ENCODE measurements around the gene CLCN3. TPM values are rescaled to one million over a fixed set of nuclear protein-coding genes. Genes with fewer than 3 reads are reported as not detected.

Gene CLCN3
- polyA plus RNA-seq, 4 donors = 8.6 to 48.3 (median 19.4) TPM

DNA sequence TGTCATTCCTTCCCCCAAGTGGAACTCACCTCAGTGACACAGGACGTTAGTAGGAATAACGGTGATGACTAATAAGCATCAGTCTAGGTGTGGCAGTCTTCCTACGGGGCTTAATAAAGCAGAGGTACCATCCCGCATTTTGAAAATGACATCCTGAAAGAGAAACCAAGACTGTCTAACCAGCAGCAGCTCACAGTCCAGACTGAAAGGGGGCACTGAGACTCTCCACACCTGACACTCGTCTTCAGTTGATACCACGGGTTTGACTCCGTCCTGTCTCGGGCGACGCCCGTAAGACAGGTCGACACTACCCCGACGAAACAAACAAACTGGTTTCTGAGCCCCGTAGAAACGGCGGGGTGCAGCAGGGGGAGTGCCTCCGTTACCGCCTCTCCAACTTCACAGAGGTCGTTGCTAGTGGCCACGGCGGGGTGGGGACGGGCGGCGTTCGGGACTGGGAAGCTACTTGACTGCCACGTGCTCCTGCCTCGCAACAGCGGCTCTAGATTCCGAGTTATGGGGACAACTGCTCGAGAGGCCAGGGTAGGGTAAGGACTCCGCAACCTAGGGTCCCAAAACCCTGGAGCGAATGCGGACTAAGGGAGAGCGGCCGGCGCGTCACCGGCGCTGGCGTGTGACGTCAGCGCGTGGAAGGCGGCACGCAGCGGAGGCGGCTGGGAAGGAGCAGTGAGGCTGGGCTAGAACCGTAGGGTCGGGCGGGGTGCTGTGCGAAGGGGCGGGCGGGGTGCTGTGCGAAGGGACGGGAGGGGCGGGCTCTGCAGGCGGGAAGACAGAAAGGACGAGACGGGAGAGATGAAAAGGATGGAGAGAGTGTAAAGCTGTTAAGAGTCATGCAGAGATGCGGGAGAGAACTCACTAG lies 8.1 kb upstream of the CLCN3 start, which contains the start of gene NEK1:
Gene NEK1, minus strand, starts transcription at position 593 of the 880 bp plus-strand sequence. CDS start 9,953 bp downstream, outside the sequence.
- 0 to 1% (median 0%) methylated on average over 61 of the region's 61 CpGs for WGBS, 3 donors
- Histone ChIP-seq H3K4me1 (ENCODE audit: control insufficient read depth in 3 of 3, insufficient read depth in 2 of 3, low read depth in 1 of 3, low read length in 2 of 3) (peaks cover 0 to 6% (median 0%) of the 10 kb centered on the region in 3 donors), H3K27me3 (ENCODE audit: control insufficient read depth in 3 of 3, insufficient read depth in 3 of 3, low read length in 3 of 3) (no peaks in the 10 kb centered on the region), H3K36me3 (ENCODE audit: control insufficient read depth in 3 of 3, insufficient read depth in 2 of 3, low read depth in 1 of 3, low read length in 3 of 3) (no peaks in the 10 kb centered on the region), H3K9me3 (ENCODE audit: control insufficient read depth in 2 of 2, insufficient read depth in 1 of 2, low read depth in 1 of 2, low read length in 1 of 2) (no peaks in the 10 kb centered on the region), H3K4me3 (ENCODE audit: low read depth in 1 of 3, low read length in 3 of 3) (peak within 1 kb of the TSS; percentile 43 to 88 (median 76)), H3K27ac (ENCODE audit: low read depth in 1 of 3, low read length in 2 of 3) (peak within 1 kb of the TSS; percentile 85 to 98 (median 95))
- FAIRE-seq (no peak), DNase-seq (peak; percentile 87 to 95)

DNA sequence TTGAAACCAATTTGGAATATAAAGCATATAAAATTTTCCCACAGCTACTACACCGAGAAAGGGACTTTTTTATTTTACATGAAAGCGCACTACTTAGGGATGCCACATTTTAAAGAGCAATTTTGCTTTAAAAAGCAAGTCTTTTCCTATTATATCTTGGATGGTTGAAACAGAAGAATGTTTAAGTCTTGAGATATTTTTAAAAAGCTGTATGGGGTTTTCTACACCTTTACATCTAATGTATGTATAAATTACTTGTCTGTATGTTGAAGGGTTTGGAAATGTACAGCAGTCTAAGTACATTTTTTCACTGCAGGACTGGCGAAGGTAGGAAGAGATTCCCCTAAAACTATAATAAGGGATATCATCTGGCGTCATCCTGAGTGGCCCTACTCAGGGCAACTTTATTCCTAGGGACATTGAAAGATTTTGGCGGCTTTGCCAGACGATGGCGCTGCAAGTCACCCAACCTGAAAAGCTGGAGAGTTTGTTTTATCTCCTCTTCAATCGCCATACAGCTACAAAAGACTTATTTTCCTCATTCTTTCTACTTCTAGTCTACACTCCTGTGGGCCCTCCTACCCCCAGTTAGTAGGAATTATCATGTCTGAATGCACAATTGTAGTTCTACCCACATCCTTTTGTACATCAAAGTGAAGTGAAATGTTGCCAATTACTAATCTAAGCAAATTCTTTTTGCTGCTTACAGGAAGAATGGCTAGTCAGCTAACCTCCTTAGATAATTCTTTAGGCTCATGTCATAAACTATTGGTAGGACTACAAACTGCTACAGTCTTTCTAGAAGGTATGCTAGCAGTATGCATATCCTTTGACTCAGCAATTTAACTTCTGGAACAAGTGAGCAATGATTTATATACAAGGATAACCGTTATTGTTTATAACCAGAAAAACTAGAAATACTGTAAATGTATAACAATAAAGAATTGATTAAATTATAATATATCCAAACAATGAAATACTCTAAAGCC lies 7.2 kb upstream of the CLCN3 start:
- Histone ChIP-seq H3K9me3 (ENCODE audit: control insufficient read depth in 2 of 2, insufficient read depth in 1 of 2, low read depth in 1 of 2, low read length in 1 of 2) (no peaks in the 10 kb centered on the region), H3K27me3 (ENCODE audit: control insufficient read depth in 3 of 3, insufficient read depth in 3 of 3, low read length in 3 of 3) (no peaks in the 10 kb centered on the region), H3K4me1 (ENCODE audit: control insufficient read depth in 3 of 3, insufficient read depth in 2 of 3, low read depth in 1 of 3, low read length in 2 of 3) (peaks cover 0 to 6% (median 0%) of the 10 kb centered on the region in 3 donors), H3K36me3 (ENCODE audit: control insufficient read depth in 3 of 3, insufficient read depth in 2 of 3, low read depth in 1 of 3, low read length in 3 of 3) (no peaks in the 10 kb centered on the region), H3K27ac (ENCODE audit: low read depth in 1 of 3, low read length in 2 of 3) (peak overlapping the region in 2 of 3 donors; percentile 95 to 98), H3K4me3 (ENCODE audit: low read depth in 1 of 3, low read length in 3 of 3) (peak overlapping the region; percentile 43 to 88 (median 76))
- DNase-seq (peak; percentile 82 to 87), FAIRE-seq (no peak)
- 2% methylated on average over 9 of the region's 9 CpGs for WGBS, 3 donors

DNA sequence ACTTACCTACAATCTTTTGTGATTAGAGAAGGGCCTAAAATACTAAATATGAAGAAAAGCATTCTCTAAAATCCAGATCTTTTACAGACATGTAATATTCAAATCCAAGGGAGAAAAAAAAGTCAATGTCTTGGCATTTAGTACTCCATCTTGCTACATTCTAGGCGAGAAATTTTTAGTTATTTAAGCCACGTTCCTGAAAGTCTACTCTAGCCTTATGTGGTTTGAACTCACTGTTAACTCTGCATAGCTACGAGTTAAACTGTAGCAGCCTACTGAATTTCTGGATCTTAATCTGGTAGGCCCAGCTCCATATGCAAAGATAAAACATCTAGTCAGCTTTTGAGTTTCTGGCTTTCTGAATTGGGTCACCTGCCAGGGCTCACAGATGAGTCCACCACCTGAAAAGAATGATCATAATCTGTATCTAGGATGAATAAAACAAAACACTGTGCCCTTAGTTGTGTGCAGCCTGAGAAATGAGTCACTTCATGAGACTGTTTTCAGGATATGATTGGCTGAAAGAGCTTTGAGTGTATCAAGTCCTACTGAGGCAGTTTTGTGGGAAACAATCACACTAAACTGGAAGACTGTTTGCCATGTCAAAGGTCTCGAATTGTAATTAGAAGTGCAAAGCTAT lies 4.8 kb upstream of the CLCN3 start:
- no peaks in the 10 kb centered on the region for H3K9me3 ChIP-seq (ENCODE audit: control insufficient read depth in 2 of 2, insufficient read depth in 1 of 2, low read depth in 1 of 2, low read length in 1 of 2)
- WGBS, 3 donors = 80 to 85% (median 82%) methylated on average over 4 of the region's 4 CpGs
- H3K27ac ChIP-seq (ENCODE audit: low read depth in 1 of 3, low read length in 2 of 3) = no peak overlapping the region
- H3K4me3 ChIP-seq (ENCODE audit: low read depth in 1 of 3, low read length in 3 of 3) = no peak overlapping the region
- DNase-seq = no peak
- H3K4me1 ChIP-seq (ENCODE audit: control insufficient read depth in 3 of 3, insufficient read depth in 2 of 3, low read depth in 1 of 3, low read length in 2 of 3) = peaks cover 0 to 11% (median 2%) of the 10 kb centered on the region in 3 donors
- no peak for FAIRE-seq
- H3K36me3 ChIP-seq (ENCODE audit: control insufficient read depth in 3 of 3, insufficient read depth in 2 of 3, low read depth in 1 of 3, low read length in 3 of 3) = no peaks in the 10 kb centered on the region
- no peaks in the 10 kb centered on the region for H3K27me3 ChIP-seq (ENCODE audit: control insufficient read depth in 3 of 3, insufficient read depth in 3 of 3, low read length in 3 of 3)

DNA sequence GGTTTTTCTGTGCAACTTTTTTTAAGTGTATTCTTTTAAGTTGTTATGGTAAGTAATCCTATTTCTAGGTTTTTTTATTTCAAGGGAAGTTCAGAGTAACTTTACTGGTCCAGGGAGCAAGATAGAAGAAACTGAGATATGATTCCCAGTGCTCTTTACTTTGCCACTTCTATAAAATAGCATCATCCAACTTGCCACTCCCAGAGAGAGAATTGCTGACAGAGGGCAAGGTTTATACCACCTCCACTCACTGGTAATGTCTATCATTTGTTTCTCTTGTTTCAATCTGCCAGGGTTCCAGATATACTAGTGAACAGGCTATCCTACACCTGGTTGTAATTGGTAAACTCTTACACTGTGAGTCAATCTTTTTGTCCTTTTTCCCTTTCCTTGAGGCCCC lies 3.5 kb upstream of the CLCN3 start:
- no peaks in the 10 kb centered on the region for H3K36me3 ChIP-seq (ENCODE audit: control insufficient read depth in 3 of 3, insufficient read depth in 2 of 3, low read depth in 1 of 3, low read length in 3 of 3)
- FAIRE-seq (no peak), DNase-seq (peak; percentile 44 to 59)
- no peaks in the 10 kb centered on the region for H3K9me3 ChIP-seq (ENCODE audit: control insufficient read depth in 2 of 2, insufficient read depth in 1 of 2, low read depth in 1 of 2, low read length in 1 of 2)
- H3K27me3 ChIP-seq (ENCODE audit: control insufficient read depth in 3 of 3, insufficient read depth in 3 of 3, low read length in 3 of 3) = no peaks in the 10 kb centered on the region
- no peak overlapping the region for H3K27ac ChIP-seq (ENCODE audit: low read depth in 1 of 3, low read length in 2 of 3)
- peaks cover 0 to 11% (median 2%) of the 10 kb centered on the region in 3 donors for H3K4me1 ChIP-seq (ENCODE audit: control insufficient read depth in 3 of 3, insufficient read depth in 2 of 3, low read depth in 1 of 3, low read length in 2 of 3)
- no peak overlapping the region for H3K4me3 ChIP-seq (ENCODE audit: low read depth in 1 of 3, low read length in 3 of 3)

DNA sequence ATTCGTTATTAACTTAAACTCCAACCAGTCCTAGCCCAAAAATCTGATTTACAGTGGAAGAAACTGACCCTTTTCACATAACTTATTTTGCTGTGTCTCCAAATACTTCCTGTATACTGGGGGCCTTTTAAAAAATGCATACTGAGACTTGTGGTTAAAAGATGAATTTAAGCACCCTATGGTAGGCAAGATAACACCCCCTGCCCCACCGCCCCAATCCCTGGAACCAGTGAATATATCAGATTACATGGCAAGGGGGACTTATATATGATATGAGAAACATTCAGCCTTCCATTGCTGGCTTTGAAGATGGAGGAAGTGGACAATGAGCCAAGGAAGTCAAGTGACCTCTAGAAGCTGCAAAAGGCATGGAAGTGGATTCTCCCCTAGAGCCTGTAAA lies 3.1 kb upstream of the CLCN3 start:
- peaks cover 0 to 16% (median 2%) of the 10 kb centered on the region in 3 donors for H3K4me1 ChIP-seq (ENCODE audit: control insufficient read depth in 3 of 3, insufficient read depth in 2 of 3, low read depth in 1 of 3, low read length in 2 of 3)
- no peak overlapping the region for H3K4me3 ChIP-seq (ENCODE audit: low read depth in 1 of 3, low read length in 3 of 3)
- WGBS, 3 donors = 74 to 79% (median 77%) methylated on average over 2 of the region's 2 CpGs
- no peaks in the 10 kb centered on the region for H3K9me3 ChIP-seq (ENCODE audit: control insufficient read depth in 2 of 2, insufficient read depth in 1 of 2, low read depth in 1 of 2, low read length in 1 of 2)
- no peaks in the 10 kb centered on the region for H3K27me3 ChIP-seq (ENCODE audit: control insufficient read depth in 3 of 3, insufficient read depth in 3 of 3, low read length in 3 of 3)
- FAIRE-seq (no peak), DNase-seq (no peak)
- H3K36me3 ChIP-seq (ENCODE audit: control insufficient read depth in 3 of 3, insufficient read depth in 2 of 3, low read depth in 1 of 3, low read length in 3 of 3) = no peaks in the 10 kb centered on the region
- no peak overlapping the region for H3K27ac ChIP-seq (ENCODE audit: low read depth in 1 of 3, low read length in 2 of 3)

DNA sequence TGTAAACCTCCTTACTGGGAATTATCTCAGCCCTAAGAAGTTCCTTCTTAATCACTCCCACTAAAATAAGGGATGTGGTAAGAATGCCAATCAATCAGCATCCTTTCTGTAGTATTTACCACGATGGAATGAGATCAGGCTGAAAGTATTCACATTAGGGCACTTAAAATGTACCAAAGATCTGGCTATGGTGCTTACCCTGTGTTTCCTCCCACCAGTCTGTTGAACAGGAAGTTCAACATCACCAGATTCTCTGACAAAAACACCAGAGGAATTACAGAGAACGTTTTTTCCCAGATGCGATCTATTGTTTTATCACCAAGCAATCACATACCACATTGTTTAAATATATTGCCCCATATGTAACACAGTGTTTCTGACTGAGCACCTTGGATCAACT lies 2.1 kb upstream of the CLCN3 start:
- H3K27me3 ChIP-seq (ENCODE audit: control insufficient read depth in 3 of 3, insufficient read depth in 3 of 3, low read length in 3 of 3) = no peaks in the 10 kb centered on the region
- H3K9me3 ChIP-seq (ENCODE audit: control insufficient read depth in 2 of 2, insufficient read depth in 1 of 2, low read depth in 1 of 2, low read length in 1 of 2) = no peaks in the 10 kb centered on the region
- no peak for FAIRE-seq
- H3K27ac ChIP-seq (ENCODE audit: low read depth in 1 of 3, low read length in 2 of 3) = peak overlapping the region in 1 of 3 donors; percentile 10
- peaks cover 0 to 16% (median 2%) of the 10 kb centered on the region in 3 donors for H3K4me1 ChIP-seq (ENCODE audit: control insufficient read depth in 3 of 3, insufficient read depth in 2 of 3, low read depth in 1 of 3, low read length in 2 of 3)
- H3K36me3 ChIP-seq (ENCODE audit: control insufficient read depth in 3 of 3, insufficient read depth in 2 of 3, low read depth in 1 of 3, low read length in 3 of 3) = no peaks in the 10 kb centered on the region
- H3K4me3 ChIP-seq (ENCODE audit: low read depth in 1 of 3, low read length in 3 of 3) = no peak overlapping the region
- DNase-seq = no peak
- WGBS, 3 donors = 46 to 61% (median 60%) methylated on average over 3 of the region's 3 CpGs

DNA sequence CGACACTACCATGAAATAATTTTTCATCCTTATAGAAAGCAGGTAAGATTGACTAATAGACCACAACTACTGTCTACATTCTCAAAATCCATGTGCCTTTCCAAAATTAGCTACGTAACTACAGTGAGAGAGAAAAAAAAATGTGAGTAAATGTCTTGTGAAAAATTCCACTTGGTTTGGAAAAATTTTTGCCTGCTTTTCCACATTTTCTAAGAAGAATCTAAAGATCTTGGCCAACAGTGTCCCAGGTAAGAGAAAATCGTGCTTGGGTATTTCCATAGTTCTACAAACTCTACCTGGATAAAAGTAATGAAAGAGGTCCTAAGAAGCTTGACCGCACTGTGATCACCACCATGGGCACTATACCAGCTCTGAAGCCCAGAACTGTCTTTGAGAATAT lies 1.4 kb upstream of the CLCN3 start:
- peaks cover 0 to 14% (median 2%) of the 10 kb centered on the region in 3 donors for H3K4me1 ChIP-seq (ENCODE audit: control insufficient read depth in 3 of 3, insufficient read depth in 2 of 3, low read depth in 1 of 3, low read length in 2 of 3)
- peak overlapping the region; percentile 67 to 95 (median 79) for H3K27ac ChIP-seq (ENCODE audit: low read depth in 1 of 3, low read length in 2 of 3)
- H3K27me3 ChIP-seq (ENCODE audit: control insufficient read depth in 3 of 3, insufficient read depth in 3 of 3, low read length in 3 of 3) = no peaks in the 10 kb centered on the region
- no peaks in the 10 kb centered on the region for H3K9me3 ChIP-seq (ENCODE audit: control insufficient read depth in 2 of 2, insufficient read depth in 1 of 2, low read depth in 1 of 2, low read length in 1 of 2)
- FAIRE-seq (no peak), DNase-seq (no peak)
- WGBS, 3 donors = 88 to 93% (median 93%) methylated on average over 4 of the region's 4 CpGs
- no peaks in the 10 kb centered on the region for H3K36me3 ChIP-seq (ENCODE audit: control insufficient read depth in 3 of 3, insufficient read depth in 2 of 3, low read depth in 1 of 3, low read length in 3 of 3)
- H3K4me3 ChIP-seq (ENCODE audit: low read depth in 1 of 3, low read length in 3 of 3) = peak overlapping the region in 1 of 3 donors; percentile 71
